ENCODE results near the gene USP22.
"Not testable (repeated sequence)": the region's sequence is repeated elsewhere in the genome, so short reads cannot be mapped to it uniquely, and the experiment has no call there.

Gene USP22

DNA sequence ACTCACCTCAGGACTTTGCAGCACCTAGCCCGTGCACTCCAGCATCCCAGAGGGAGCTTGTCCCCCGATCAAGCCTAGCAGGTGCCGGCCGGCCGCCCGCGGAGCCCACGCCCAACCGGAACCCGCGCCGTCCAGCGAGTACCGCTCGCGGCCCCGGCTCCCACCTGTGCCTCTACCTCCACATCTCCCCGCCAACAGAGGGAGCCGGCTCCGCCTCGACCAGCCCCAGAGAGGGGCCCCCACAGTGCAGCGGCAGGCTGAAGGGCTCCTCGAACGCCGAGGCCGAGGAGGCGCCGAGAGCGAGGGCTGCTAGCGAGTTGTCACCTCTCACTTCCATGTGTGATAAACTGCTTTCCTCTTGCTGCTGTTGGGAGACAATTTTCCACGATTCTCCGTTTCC lies 42.9 kb upstream of the USP22 start:
- H3K79me2 ChIP-seq (ENCODE audit: insufficient read depth, low read depth): no peaks in the 10 kb centered on the region
- no peak overlapping the region for H3K27ac ChIP-seq
- H3K9ac ChIP-seq: no peak overlapping the region
- TF ChIP-seq, protein P1, sequence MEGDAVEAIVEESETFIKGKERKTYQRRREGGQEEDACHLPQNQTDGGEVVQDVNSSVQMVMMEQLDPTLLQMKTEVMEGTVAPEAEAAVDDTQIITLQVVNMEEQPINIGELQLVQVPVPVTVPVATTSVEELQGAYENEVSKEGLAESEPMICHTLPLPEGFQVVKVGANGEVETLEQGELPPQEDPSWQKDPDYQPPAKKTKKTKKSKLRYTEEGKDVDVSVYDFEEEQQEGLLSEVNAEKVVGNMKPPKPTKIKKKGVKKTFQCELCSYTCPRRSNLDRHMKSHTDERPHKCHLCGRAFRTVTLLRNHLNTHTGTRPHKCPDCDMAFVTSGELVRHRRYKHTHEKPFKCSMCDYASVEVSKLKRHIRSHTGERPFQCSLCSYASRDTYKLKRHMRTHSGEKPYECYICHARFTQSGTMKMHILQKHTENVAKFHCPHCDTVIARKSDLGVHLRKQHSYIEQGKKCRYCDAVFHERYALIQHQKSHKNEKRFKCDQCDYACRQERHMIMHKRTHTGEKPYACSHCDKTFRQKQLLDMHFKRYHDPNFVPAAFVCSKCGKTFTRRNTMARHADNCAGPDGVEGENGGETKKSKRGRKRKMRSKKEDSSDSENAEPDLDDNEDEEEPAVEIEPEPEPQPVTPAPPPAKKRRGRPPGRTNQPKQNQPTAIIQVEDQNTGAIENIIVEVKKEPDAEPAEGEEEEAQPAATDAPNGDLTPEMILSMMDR (conservative IDR thresholded peaks at IDR 0.05; ENCODE audit: low read depth, low read length): no peak
- H3K4me2 ChIP-seq: no peak overlapping the region
- no peak overlapping the region for H3K4me3 ChIP-seq (IDR thresholded peaks at IDR 0.05; ENCODE audit: insufficient read depth, low read depth, low read length)
- no peaks in the 10 kb centered on the region for H3K27me3 ChIP-seq (ENCODE audit: insufficient read depth, low read depth)
- no peaks in the 10 kb centered on the region for H4K20me1 ChIP-seq (ENCODE audit: insufficient read depth)
- H3K4me1 ChIP-seq (ENCODE audit: low read depth, poor library complexity, severe bottlenecking): no peaks in the 10 kb centered on the region
- H2AFZ ChIP-seq (ENCODE audit: low read depth): no peak overlapping the region
- no peaks in the 10 kb centered on the region for H3K36me3 ChIP-seq (ENCODE audit: insufficient read depth)

DNA sequence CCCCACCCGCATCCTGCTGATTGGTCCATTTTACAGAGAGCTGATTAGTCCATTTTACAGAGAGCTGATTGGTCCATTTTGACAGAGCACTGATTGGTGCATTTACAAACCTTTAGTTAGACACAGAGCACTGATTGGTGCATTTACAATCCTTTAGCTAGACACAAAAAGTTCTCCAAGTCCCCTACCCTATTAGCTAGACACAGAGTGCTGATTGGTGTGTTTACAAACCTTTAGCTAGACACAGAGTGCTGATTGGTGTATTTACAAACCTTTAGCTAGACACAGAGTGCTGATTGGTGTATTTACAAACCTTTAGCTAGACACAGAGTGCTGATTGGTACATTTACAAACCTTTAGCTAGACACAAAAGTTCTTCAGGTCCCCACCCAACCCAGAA lies 42.5 kb upstream of the USP22 start:
- not testable (repeated sequence) for H2AFZ ChIP-seq (ENCODE audit: low read depth); H3K27ac ChIP-seq; H4K20me1 ChIP-seq (ENCODE audit: insufficient read depth); H3K36me3 ChIP-seq (ENCODE audit: insufficient read depth); H3K4me2 ChIP-seq; H3K4me1 ChIP-seq (ENCODE audit: low read depth, poor library complexity, severe bottlenecking); H3K9ac ChIP-seq; H3K4me3 ChIP-seq (IDR thresholded peaks at IDR 0.05; ENCODE audit: insufficient read depth, low read depth, low read length); H3K79me2 ChIP-seq (ENCODE audit: insufficient read depth, low read depth); H3K27me3 ChIP-seq (ENCODE audit: insufficient read depth, low read depth)

DNA sequence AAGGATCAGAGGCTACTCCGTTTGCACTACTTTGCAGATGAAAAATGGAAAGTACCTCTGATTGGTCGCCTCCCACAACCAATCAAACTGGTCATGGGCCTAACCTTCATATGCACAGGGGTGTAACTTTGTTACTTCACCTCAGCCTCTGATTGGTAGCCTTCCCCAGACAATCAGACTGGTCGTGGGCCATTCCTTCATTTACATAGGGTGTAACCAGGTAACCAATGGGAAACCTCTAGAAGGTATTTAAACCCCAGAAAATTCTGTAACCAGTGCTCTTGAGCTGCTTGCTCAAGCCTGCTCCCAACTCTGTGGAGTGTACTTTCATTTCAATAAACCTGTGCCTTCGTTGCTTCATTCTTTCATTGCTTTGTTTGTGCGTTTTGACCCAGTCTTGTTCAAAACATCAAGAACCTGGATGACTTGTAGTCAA lies 39.2 kb upstream of the USP22 start:
- TF ChIP-seq, protein P1 (conservative IDR thresholded peaks at IDR 0.05; ENCODE audit: low read depth, low read length): no peak
- no peak overlapping the region for H2AFZ ChIP-seq (ENCODE audit: low read depth)

DNA sequence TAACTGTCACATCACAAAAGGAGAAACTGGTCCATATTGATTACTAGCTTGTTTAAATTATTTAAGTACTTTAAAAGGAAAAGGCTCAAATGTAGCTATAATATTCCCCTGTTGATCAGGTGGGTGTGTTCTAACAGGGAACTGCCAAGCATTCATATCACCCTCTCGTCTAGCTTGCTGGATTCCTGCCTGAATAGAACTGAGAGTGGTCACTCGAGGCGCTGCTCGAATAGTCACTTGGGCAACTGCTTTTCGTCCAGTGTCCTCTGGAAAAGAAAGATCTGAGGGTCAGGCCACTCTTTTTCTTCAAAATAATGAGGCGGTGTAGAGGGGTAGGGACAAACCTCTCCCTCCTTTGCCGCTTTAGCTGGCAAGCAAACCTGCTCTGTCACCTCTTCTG lies 36.4 kb upstream of the USP22 start:
- no peaks in the 10 kb centered on the region for H3K79me2 ChIP-seq (ENCODE audit: insufficient read depth, low read depth)
- no peaks in the 10 kb centered on the region for H3K27me3 ChIP-seq (ENCODE audit: insufficient read depth, low read depth)
- no peak overlapping the region for H3K9ac ChIP-seq
- no peak overlapping the region for H3K27ac ChIP-seq
- H3K36me3 ChIP-seq (ENCODE audit: insufficient read depth): no peaks in the 10 kb centered on the region
- no peak overlapping the region for H3K4me3 ChIP-seq (IDR thresholded peaks at IDR 0.05; ENCODE audit: insufficient read depth, low read depth, low read length)
- TF ChIP-seq, protein P1 (conservative IDR thresholded peaks at IDR 0.05; ENCODE audit: low read depth, low read length): no peak
- no peak overlapping the region for H3K4me2 ChIP-seq
- no peaks in the 10 kb centered on the region for H3K4me1 ChIP-seq (ENCODE audit: low read depth, poor library complexity, severe bottlenecking)
- H4K20me1 ChIP-seq (ENCODE audit: insufficient read depth): no peaks in the 10 kb centered on the region
- H2AFZ ChIP-seq (ENCODE audit: low read depth): no peak overlapping the region

More for the DNA sequence above, 39.2 kb upstream of the USP22 start:
- Histone ChIP-seq H4K20me1 (ENCODE audit: insufficient read depth) (no peaks in the 10 kb centered on the region), H3K4me1 (ENCODE audit: low read depth, poor library complexity, severe bottlenecking) (no peaks in the 10 kb centered on the region), H3K27ac (no peak overlapping the region), H3K27me3 (ENCODE audit: insufficient read depth, low read depth) (no peaks in the 10 kb centered on the region), H3K4me3 (IDR thresholded peaks at IDR 0.05; ENCODE audit: insufficient read depth, low read depth, low read length) (no peak overlapping the region), H3K4me2 (no peak overlapping the region), H3K36me3 (ENCODE audit: insufficient read depth) (no peaks in the 10 kb centered on the region), H3K9ac (no peak overlapping the region), H3K79me2 (ENCODE audit: insufficient read depth, low read depth) (no peaks in the 10 kb centered on the region)

DNA sequence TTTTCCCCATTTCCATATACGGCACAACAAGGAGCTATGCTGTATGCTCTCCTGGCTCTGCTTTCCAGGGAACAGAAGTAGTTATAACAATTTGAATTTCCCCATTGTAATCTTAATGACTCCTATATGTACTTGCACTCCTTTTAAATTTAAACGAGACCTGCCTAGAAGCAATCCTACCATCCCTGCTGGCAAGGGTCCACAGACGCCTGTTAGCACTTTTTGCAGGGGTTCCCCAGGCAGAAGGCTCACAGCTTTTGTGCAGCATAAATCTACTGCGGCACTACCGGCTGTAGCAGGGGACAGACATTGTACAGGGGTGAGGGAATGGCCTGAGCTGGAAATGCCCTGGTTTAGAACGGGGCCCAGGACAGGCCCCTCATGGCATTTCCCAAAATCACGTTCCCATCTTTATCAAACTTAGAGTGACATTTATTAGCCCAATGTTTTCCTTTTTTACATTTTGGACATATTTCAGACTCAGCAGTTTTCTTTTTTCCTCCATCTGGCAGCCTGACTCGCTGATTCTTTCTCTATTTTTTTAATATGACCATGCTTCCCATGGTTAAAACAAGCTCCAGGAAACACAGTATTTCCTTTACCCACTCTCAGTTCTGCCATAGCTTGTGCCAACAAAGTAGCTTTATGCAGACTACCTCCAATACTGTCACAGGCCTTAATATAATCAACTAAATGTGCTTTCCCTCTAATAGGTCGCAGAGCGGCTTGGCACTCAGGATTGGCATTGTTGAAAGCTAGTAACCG lies 35.4 kb upstream of the USP22 start:
- no peak overlapping the region for H3K4me2 ChIP-seq
- TF ChIP-seq, protein P1 (conservative IDR thresholded peaks at IDR 0.05; ENCODE audit: low read depth, low read length): no peak
- H3K27me3 ChIP-seq (ENCODE audit: insufficient read depth, low read depth): no peaks in the 10 kb centered on the region
- no peak overlapping the region for H3K9ac ChIP-seq
- H2AFZ ChIP-seq (ENCODE audit: low read depth): no peak overlapping the region
- H3K27ac ChIP-seq: no peak overlapping the region
- no peaks in the 10 kb centered on the region for H4K20me1 ChIP-seq (ENCODE audit: insufficient read depth)
- no peak overlapping the region for H3K4me3 ChIP-seq (IDR thresholded peaks at IDR 0.05; ENCODE audit: insufficient read depth, low read depth, low read length)
- H3K36me3 ChIP-seq (ENCODE audit: insufficient read depth): no peaks in the 10 kb centered on the region
- H3K79me2 ChIP-seq (ENCODE audit: insufficient read depth, low read depth): no peaks in the 10 kb centered on the region
- no peaks in the 10 kb centered on the region for H3K4me1 ChIP-seq (ENCODE audit: low read depth, poor library complexity, severe bottlenecking)

Measured in KMS-11 (cell line).